Suprapubic skin (tissue), 4 donors: Measurements from ENCODE around the gene PELI1.

Source experiments
- POLR2A ChIP-seq, 2 donors: fragments of 450-650 bp; IDR thresholded peaks; one replicate each; pipeline ENCODE4 v1.6.1; 2017; ENCODE audit warnings: antibody characterized with exemption in 2 of 2, mild to moderate bottlenecking in 2 of 2, moderate library complexity in 2 of 2
- POLR2AphosphoS5 ChIP-seq, 3 donors: sonication (generic); formaldehyde crosslinking; IDR thresholded peaks; one replicate each; pipeline ENCODE4 v1.6.1; 2017; ENCODE audit warnings: antibody characterized with exemption in 3 of 3
- TF ChIP-seq, protein P1 (sequence below), 2 donors: fragments of 200-600 bp in 1 of 2; fragments of 450-650 bp in 1 of 2; sonication (generic) in 1 of 2; IDR thresholded peaks; one replicate each; pipeline ENCODE4 v1.5.1; 2016 to 2019; ENCODE audit warnings: antibody characterized with exemption in 2 of 2, mild to moderate bottlenecking in 1 of 2, moderate library complexity in 1 of 2

DNA sequence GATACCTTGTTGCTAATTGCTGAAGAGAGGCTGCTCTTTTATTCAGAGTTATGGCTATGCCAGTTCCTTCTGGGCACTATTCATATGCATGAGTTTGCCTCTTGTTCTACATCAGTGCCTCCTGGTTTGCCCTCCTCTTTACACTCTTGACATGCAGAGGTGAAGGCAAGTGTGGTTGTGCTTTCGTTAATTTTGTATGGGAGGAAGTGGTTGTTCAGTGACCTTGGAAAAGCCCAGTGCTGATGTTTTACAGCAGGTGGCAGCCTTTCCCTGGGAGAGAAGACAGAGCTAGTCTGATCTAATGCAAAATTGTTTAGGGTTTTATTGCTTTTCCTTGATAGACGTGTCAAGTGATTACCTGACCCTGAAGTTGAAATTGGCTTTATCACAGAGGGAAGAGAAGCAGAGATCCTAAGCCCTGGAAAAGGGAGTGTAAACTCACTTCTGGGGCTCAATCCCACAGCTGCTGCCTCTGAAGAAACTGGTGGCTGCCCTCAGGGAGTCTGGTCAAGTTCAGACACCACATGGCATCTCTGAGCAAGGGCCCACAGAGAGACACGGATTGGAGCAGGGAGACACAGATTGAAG lies 94.5 kb downstream of the PELI1 start:
- TF ChIP-seq, protein P1, sequence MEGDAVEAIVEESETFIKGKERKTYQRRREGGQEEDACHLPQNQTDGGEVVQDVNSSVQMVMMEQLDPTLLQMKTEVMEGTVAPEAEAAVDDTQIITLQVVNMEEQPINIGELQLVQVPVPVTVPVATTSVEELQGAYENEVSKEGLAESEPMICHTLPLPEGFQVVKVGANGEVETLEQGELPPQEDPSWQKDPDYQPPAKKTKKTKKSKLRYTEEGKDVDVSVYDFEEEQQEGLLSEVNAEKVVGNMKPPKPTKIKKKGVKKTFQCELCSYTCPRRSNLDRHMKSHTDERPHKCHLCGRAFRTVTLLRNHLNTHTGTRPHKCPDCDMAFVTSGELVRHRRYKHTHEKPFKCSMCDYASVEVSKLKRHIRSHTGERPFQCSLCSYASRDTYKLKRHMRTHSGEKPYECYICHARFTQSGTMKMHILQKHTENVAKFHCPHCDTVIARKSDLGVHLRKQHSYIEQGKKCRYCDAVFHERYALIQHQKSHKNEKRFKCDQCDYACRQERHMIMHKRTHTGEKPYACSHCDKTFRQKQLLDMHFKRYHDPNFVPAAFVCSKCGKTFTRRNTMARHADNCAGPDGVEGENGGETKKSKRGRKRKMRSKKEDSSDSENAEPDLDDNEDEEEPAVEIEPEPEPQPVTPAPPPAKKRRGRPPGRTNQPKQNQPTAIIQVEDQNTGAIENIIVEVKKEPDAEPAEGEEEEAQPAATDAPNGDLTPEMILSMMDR (IDR thresholded peaks at IDR 0.05) = peak; percentile 64 to 76
- TF ChIP-seq POLR2A (IDR thresholded peaks at IDR 0.05) (no peak), POLR2AphosphoS5 (IDR thresholded peaks at IDR 0.05) (no peak)
